Spleen (tissue), 7 donors: Measurements from ENCODE around the gene ERC2.

Experiments used
- CTCF ChIP-seq, 11 experiments: fragments of 200-600 bp in 7 of 11; fragments of 450-650 bp in 4 of 11; sonication (generic) in 4 of 11; IDR thresholded peaks in 8 of 11; conservative IDR thresholded peaks in 3 of 11; 1 replicate in 7 of 11; 2 replicates in 4 of 11; pipeline versions ENCODE4 v1.4.0 to v1.8.0; 2016 to 2021; ENCODE audit warnings: antibody characterized with exemption in 11 of 11, inconsistent platforms in 4 of 11, mild to moderate bottlenecking in 1 of 11
- POLR2A ChIP-seq, 3 donors: fragments of 450-650 bp; IDR thresholded peaks; one replicate each; pipeline ENCODE4 v1.5.1; 2017; ENCODE audit warnings: antibody characterized with exemption in 3 of 3, mild to moderate bottlenecking in 1 of 3
- POLR2AphosphoS5 ChIP-seq, 3 donors: sonication (generic); formaldehyde crosslinking; IDR thresholded peaks; one replicate each; pipeline ENCODE4 v1.5.1; 2017; ENCODE audit warnings: antibody characterized with exemption in 3 of 3
- donor health status: DM: no; HTN: no; CAD: no; lungs with moderate emphysema.
- donor health status: DM: no; HTN: no; CAD: no.
- donor health status: DM: no; HTN: no; CAD: no.

GRCh38 chr3:55770077-55770476, 698.2 kb downstream of the ERC2 start:
- TF ChIP-seq CTCF (IDR thresholded peaks at IDR 0.05 in 8 of 11, conservative IDR thresholded peaks at IDR 0.05 in 3 of 11) = no peak
- no peak for TF ChIP-seq POLR2AphosphoS5 (IDR thresholded peaks at IDR 0.05)
- no peak for TF ChIP-seq POLR2A (IDR thresholded peaks at IDR 0.05)
